Germinal center (tissue), 1 donor: Measurements from ENCODE around the gene SAMM50.

Experiments used
- DNase-seq: peaks from one replicate; pipeline ENCODE4 v3.0.0; 2012; ENCODE audit warnings: mixed read lengths, low spot score

Gene SAMM50

DNA sequence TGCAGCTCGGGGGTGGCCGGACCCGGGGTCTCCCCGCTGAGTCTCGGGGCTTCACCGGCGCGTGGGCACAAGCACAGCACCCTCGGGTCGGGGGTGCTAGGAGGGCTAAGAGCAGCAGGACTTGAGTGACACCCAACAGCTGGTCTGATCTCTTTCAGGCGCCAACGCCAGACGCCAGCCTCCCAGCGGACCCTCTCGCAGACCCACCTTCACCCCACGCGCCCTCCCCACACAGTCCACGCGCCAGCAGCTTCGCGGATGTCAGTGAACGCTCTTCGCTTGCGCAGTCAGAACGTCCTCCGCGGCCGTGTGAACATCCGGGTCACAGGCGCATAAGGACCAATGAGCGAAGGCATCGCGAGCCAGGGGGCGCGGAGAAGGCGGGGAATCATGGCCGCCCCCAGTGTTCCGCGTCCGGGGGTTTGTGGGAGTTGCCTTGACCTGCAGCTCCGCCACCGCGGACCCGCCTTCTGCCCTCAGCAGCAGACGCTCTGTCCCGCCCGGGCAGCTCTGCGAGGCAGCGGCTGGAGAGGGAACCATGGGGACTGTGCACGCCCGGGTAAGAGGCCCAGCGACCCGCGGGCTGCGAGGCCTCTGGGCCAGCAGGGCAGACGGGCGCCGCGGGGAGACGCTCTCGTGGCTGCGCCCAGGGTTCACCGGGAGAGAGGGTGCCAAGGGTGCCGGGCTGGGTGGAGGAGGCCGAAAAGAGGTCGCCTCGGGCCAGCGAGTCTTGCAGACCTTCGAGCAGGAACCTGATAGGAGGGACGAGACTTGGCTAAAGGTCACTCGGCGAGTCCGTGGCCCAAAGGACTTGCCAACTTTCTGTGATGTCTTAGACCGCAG, at the start of gene SAMM50:
SAMM50 (plus strand) TSS at position 403 of the 843 bp plus-strand sequence; CDS start at position 539, 136 bp downstream.
- peak; percentile 94 for DNase-seq

DNA sequence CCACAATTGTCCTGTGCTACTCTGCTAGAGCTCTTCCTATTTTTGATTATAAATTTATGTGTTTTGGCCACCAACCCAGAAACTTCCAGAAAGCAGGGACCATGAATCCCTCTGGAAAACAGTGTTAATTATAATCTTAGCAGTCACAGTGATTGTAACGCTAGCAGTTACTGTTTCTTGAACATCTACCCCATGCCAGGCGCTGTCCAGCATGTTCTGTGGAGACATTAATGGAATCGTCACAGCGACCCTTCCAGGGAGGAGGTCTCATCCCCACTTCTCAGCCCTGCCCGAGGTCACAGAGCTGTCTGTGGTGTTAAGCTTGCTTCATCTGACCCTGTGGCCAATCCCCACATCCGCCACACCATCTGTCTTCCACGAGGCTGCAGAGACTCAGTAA, 49.6 kb upstream of the SAMM50 start:
- DNase-seq, result no peak

GRCh38 chr22:43909708-43910107, 45.5 kb upstream of the SAMM50 start:
- no peak for DNase-seq

GRCh38 chr22:43910178-43910695, 45.0 kb upstream of the SAMM50 start:
- DNase-seq, result no peak

GRCh38 chr22:43911351-43911750, 43.9 kb upstream of the SAMM50 start:
- DNase-seq, result no peak

- DNase-seq, result no peak
Measured at GRCh38 chr22:43917521-43917920, 37.7 kb upstream of the SAMM50 start.

DNA sequence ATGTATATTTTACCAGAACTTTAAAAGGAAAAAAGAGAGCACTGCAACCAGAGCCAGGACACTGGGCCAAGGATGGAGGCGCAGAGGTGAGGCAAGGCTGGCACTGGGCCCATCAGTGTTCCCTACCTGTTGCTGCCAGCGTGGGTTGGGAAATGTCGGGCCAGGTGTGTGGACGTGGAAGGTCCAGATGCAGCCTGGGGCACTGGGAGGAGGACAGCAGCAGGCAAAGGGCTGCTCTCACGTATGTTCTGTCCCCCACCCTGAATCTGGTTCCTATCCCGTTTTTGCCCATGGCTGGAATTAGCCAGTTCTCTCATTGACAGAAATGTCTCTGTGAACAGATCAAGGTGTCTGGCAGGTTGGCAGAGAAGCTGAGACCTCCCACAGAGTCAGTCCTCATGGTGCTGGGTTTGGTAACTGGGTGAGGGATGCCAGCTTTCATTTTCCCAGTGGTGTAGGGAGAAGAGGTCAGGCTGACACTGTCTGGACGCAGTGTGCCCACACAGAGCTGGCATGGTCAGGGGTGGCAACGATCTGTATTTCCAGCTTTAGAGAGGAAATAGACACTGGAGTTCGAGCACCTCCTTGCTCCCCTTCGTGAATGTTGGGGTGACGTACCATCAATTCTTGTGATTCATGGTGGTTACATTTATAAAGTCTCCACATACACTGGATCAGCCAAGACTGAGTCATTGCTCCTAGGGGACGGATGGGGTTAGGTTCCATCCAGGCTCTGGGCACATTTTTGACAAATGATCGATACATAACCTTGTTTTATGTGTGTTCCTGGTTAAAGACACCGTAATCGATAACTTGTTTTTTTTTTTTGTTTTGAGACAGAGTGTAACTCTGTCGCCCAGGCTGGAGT, 35.9 kb upstream of the SAMM50 start:
- no peak for DNase-seq

DNA sequence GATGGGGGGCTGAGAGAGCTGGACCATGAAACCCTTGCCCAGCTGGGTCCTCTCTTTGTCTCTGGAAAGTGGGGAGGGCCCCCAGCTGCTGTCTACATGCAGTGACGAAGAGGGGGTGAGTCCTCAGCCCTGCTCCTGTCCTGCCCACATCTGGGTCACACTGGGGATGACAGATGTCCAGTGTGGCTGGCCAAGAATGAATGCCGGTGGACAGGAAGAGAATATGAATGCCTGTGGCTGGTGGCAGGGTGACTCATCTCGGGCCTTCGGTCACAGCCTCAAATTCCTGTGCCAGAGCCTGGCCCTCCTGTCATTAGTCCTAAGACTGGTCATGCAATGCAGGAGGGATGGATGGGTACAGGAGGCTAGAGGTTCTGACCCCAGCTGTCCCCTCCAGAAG, 33.9 kb upstream of the SAMM50 start:
- DNase-seq, result no peak

- no peak for DNase-seq
Measured at GRCh38 chr22:43922123-43922522, 33.1 kb upstream of the SAMM50 start.

DNA sequence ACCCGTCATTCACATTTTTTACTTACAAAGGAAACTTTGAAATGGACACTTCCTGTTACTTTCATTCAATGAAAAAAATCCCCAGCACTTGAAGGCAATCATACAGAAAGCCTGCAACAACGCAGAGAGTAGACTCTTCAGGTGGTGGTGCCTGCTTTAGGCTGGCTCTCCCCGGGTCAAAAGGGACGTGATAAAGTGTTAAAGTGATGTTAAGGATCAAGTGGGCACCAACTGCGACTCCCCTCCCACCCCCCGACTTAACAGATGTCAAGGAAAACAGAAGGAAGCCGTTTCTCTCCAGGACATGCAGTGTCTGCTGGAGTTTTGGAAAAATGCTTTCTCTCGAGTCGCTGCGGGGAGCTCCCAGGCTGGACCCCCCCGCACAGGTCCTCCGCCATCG, 32.1 kb upstream of the SAMM50 start:
- DNase-seq, result peak; percentile 24

GRCh38 chr22:43923631-43924464, 31.4 kb upstream of the SAMM50 start, which contains the start of gene PNPLA3:
PNPLA3 (plus strand) TSS chr22:43923805; CDS start chr22:43923912, 107 bp downstream.
- peak; percentile 83 for DNase-seq

DNA sequence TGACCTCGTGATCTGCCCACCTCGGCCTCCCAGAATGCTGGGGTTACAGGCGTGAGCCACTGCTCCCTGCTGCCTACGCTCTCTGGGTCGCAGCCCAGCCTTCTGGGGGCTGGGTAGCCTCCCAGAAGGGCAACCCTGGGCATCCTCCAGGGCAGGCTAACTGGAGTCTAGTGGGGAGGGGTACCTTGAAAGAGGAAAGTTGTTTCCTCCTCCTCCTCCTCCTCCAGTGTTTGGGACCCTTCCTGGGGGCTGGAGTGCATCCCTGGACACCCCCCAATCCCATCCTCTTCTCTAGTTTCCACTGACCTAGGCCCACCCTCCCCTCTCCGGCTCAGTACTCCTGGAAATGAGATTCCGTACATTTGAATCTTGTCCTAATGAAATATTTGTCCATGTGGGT, 30.4 kb upstream of the SAMM50 start:
- no peak for DNase-seq

GRCh38 chr22:43925433-43926348, 29.6 kb upstream of the SAMM50 start:
- DNase-seq, result no peak

GRCh38 chr22:43926349-43926710, 28.9 kb upstream of the SAMM50 start:
- DNase-seq, result no peak

DNA sequence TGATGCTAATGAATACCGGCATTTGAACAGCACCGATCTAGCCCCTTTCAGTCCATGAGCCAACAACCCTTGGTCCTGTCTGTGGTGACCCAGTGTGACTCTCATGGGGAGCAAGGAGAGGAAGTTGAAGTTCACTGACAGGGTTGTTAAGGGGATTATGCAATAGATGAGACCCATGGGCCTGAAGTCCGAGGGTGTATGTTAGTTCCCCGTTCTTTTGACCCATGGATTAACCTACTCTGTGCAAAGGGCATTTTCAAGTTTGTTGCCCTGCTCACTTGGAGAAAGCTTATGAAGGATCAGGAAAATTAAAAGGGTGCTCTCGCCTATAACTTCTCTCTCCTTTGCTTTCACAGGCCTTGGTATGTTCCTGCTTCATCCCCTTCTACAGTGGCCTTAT, 26.8 kb upstream of the SAMM50 start:
- no peak for DNase-seq

DNA sequence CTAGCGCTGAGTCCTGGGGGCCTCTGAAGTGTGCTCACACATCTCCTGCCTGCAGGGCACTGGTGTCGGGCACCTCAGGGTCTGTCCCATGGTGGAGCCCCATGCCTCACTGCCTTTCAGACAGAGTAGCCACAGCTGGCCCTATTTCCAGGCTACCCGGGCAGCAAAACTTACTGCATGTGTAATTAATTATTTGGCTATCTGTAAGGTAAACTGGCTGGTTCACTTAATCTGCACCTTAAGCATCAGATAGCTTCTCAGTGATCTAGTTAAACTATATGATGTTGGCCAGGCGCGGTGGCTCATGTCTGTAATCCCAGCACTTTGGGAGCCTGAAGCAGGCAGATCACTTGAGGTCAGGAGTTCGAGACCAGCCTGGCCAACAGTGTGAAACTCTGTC, 26.3 kb upstream of the SAMM50 start:
- no peak for DNase-seq

DNA sequence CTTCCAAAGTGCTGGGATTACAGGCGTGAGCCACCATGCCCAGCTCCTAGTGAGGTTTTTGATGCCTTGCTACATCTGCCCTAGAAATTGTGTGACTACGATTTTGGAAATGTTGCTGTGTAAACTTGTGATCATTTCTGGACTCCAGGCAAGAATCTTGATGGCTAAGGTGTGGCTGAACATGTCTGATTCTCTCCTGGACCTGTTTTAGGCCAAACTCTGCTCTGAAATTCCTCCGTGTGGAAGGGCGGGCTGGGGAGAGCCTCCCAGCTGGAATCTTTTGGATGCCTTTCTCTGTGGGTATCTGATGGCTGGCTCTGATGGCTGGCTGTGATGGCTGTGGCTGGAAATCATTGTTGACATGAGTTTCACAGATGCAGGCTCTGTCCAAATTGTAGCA, 23.5 kb upstream of the SAMM50 start:
- no peak for DNase-seq

- DNase-seq, result no peak
Measured at GRCh38 chr22:43941449-43941848, 13.8 kb upstream of the SAMM50 start.

DNA sequence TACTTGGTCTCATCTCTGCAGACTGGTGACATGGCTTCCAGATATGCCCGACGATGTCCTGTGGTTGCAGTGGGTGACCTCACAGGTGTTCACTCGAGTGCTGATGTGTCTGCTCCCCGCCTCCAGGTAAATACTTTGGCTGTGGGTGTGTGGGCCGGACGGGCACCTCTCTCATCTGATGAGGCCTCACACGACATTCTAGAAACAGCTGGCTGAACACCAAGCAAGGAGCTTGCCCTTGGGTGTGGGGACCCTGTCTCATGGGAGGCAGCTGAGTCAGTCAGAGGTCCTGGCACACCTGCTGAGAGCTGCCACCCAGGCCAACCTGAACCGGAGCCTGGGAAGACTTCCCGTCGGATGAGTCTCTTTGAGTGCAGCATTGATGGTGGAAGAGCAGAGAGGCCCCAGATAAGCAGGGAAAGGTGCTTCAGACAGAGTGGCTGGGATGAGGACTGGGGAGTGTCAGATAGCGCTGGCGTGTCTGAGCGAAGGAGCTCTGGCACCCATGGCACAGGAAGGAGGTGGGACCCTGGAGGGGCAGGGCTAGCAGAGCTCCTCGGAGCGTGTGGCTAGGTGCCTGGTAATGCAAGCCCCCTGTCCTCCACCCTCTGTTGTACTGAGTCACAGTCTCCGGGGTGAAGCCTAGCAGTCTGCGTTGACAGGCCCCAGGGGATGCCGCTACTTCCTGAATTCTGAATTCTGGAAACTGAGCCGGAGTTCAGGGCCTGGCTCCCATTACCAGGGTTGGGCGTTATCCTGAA, 10.4 kb upstream of the SAMM50 start:
- no peak for DNase-seq
